ENCODE measurements around the gene EPN3. TPM values are rescaled to one million over a fixed set of nuclear protein-coding genes. Genes with fewer than 3 reads are reported as not detected.
A peak's percentile ranks its signal among the peaks of the same experiment; 100 is the strongest.

Gene EPN3
- total and polyA plus RNA-seq, 2 experiments from 2014 or later: 2.3 to 7.7 TPM

- Histone ChIP-seq H3F3A (replicated peaks; ENCODE audit: low read depth) (no peaks in the 10 kb centered on the region), H3K79me2 (replicated peaks; ENCODE audit: insufficient read depth) (no peaks in the 10 kb centered on the region), H3K27me3 (ENCODE audit: insufficient read depth) (no peaks in the 10 kb centered on the region), H3K9me2 (ENCODE audit: insufficient read depth) (no peaks in the 10 kb centered on the region), H3K4me3 (no peak overlapping the region), H3K4me1 (ENCODE audit: insufficient read depth) (no peaks in the 10 kb centered on the region), H3K4me2 (no peak overlapping the region), H2AFZ (no peak overlapping the region), H4K20me1 (replicated peaks; ENCODE audit: insufficient read depth) (no peaks in the 10 kb centered on the region), H3K27ac (ENCODE audit: low read depth) (no peak overlapping the region), H3K36me3 (ENCODE audit: insufficient read depth) (no peaks in the 10 kb centered on the region)
- H3K36me3 Mint-ChIP-seq (ENCODE audit: low read depth): no peaks in the 10 kb centered on the region
- no peak for DNase-seq (ENCODE audit: low spot score)
- ATAC-seq: no peak
- no peak for TF ChIP-seq ZNF462 (CRISPR knock-in tag; IDR thresholded peaks at IDR 0.05)
- H3K4me3 Mint-ChIP-seq: no peak overlapping the region
- H3K27ac Mint-ChIP-seq: no peak overlapping the region
- H3K9me3 Mint-ChIP-seq: no peaks in the 10 kb centered on the region
- peaks cover 6% of the 10 kb centered on the region for H3K27me3 Mint-ChIP-seq (ENCODE audit: insufficient read depth, low read depth, poor library complexity)
- H3K4me1 Mint-ChIP-seq: peaks cover 13% of the 10 kb centered on the region
Measured at GRCh38 chr17:50522766-50523165, 9.8 kb upstream of the EPN3 start.

GRCh38 chr17:50523208-50523607, 9.3 kb upstream of the EPN3 start:
- no peaks in the 10 kb centered on the region for H4K20me1 ChIP-seq (replicated peaks; ENCODE audit: insufficient read depth)
- H3F3A ChIP-seq (replicated peaks; ENCODE audit: low read depth): no peaks in the 10 kb centered on the region
- no peak overlapping the region for H3K4me2 ChIP-seq
- H3K9me2 ChIP-seq (ENCODE audit: insufficient read depth): no peaks in the 10 kb centered on the region
- H3K27me3 ChIP-seq (ENCODE audit: insufficient read depth): no peaks in the 10 kb centered on the region
- peaks cover 9% of the 10 kb centered on the region for H3K4me1 Mint-ChIP-seq
- H3K27ac ChIP-seq (ENCODE audit: low read depth): no peak overlapping the region
- H3K27ac Mint-ChIP-seq: no peak overlapping the region
- no peaks in the 10 kb centered on the region for H3K36me3 Mint-ChIP-seq (ENCODE audit: low read depth)
- H3K9me3 Mint-ChIP-seq: no peaks in the 10 kb centered on the region
- no peaks in the 10 kb centered on the region for H3K4me1 ChIP-seq (ENCODE audit: insufficient read depth)
- H2AFZ ChIP-seq: no peak overlapping the region
- no peaks in the 10 kb centered on the region for H3K36me3 ChIP-seq (ENCODE audit: insufficient read depth)
- ATAC-seq: no peak
- peaks cover 9% of the 10 kb centered on the region for H3K27me3 Mint-ChIP-seq (ENCODE audit: insufficient read depth, low read depth, poor library complexity)
- H3K79me2 ChIP-seq (replicated peaks; ENCODE audit: insufficient read depth): no peaks in the 10 kb centered on the region
- no peak for DNase-seq (ENCODE audit: low spot score)
- no peak overlapping the region for H3K4me3 Mint-ChIP-seq
- no peak overlapping the region for H3K4me3 ChIP-seq
- TF ChIP-seq ZNF114 (CRISPR knock-in tag; IDR thresholded peaks at IDR 0.05) (no peak), POLR2AphosphoS5 (IDR thresholded peaks at IDR 0.05; ENCODE audit: low read depth) (no peak), JUNB (IDR thresholded peaks at IDR 0.05; ENCODE audit: unreplicated experiment) (no peak), CTCF (conservative IDR thresholded peaks at IDR 0.05; ENCODE audit: low read depth in 2 of 2) (0 out of 4 replicates have a peak, but pooled peaks of 1 of the 2 experiments have one; percentile 10)
